Muscle layer of colon (tissue), 2 donors: ENCODE results near the gene CLN6.

ENCODE experiments used
- H3K27ac ChIP-seq: one replicate; pipeline ENCODE4 v1.7.0; 2013; ENCODE audit warnings: low read depth, mild to moderate bottlenecking, low read length, moderate library complexity
- H3K27me3 ChIP-seq, 2 donors: one replicate each; pipeline ENCODE4 v1.7.0; 2013; ENCODE audit warnings: low read length in 2 of 2, mild to moderate bottlenecking in 2 of 2; ENCODE audit not compliant: insufficient read depth in 2 of 2, control insufficient read depth in 1 of 2
- H3K36me3 ChIP-seq: one replicate; pipeline ENCODE4 v1.7.0; 2013; ENCODE audit warnings: mild to moderate bottlenecking, low read length; ENCODE audit not compliant: insufficient read depth
- H3K4me1 ChIP-seq: one replicate; pipeline ENCODE4 v1.7.0; 2013; ENCODE audit warnings: mild to moderate bottlenecking, low read length; ENCODE audit not compliant: insufficient read depth
- H3K4me3 ChIP-seq, 2 donors: one replicate each; pipeline ENCODE4 v1.7.0; 2013; ENCODE audit warnings: low read length in 2 of 2, low read depth in 1 of 2, mild to moderate bottlenecking in 1 of 2, moderate library complexity in 1 of 2
- H3K9ac ChIP-seq: one replicate; pipeline ENCODE4 v1.7.0; 2013; ENCODE audit warnings: low read length
- H3K9me3 ChIP-seq: one replicate; pipeline ENCODE4 v1.7.0; 2013; ENCODE audit warnings: mild to moderate bottlenecking, low read length
- donor health status: abdominal sarcoma.
- donor health status: Adenocarcinoma of cecum.

The CLN6 gene

DNA sequence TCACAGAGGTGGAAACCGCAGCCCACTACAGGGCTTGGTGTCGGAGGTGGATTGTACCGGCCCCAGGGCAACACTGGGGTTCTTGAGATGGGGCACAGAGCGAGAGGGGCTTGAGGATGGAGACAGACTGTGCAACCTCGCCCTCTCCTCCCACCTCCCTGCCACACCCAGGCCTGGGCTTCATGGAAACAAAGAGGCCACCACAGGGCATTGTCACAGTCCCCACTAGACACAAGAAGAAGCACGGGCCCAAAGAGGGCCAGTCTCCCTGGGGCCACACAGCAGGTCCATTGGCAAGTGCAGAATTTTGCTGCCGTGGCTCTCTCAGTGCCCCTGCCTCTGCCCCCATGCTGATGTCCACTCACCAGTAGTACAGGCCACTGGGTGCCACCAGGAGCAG is 20.3 kb downstream of the CLN6 start:
- Histone ChIP-seq H3K4me1 (peaks cover 28% of the 10 kb centered on the region), H3K27ac (no peak overlapping the region), H3K4me3 (no peak overlapping the region), H3K27me3 (no peaks in the 10 kb centered on the region), H3K9me3 (no peaks in the 10 kb centered on the region), H3K36me3 (no peaks in the 10 kb centered on the region), H3K9ac (no peak overlapping the region)

DNA sequence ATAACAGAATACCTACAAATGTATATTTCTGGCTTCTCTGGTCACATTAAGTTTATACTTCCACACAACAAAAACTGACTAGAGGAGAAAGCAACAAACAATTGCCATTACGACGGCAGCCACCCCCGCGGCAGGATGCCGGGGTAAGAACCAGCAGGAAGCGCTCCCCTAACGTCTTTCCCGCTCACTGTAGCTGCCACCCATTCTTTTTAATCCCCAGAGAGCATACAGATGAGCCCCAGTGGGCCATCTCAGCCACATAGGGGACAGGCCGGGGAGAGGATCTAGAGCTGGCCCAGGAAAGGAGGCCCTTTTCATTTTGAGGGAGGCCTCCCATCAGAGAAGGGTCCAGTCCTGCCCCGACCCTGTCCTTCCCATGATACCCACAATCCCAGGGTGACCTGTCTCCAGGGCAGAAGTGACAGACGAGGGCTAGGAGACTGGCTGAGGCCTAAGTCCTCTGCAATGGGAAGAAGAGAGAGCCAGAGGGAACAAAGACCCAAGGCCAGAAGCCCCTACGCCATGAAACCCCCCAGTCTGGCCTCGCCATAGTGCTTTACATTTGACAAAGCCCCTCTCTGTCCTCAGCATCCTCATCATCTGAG is 20.8 kb downstream of the CLN6 start:
- Histone ChIP-seq H3K4me1 (peaks cover 29% of the 10 kb centered on the region), H3K9ac (no peak overlapping the region), H3K36me3 (no peaks in the 10 kb centered on the region), H3K4me3 (no peak overlapping the region), H3K27me3 (no peaks in the 10 kb centered on the region), H3K9me3 (no peaks in the 10 kb centered on the region), H3K27ac (no peak overlapping the region)

- Histone ChIP-seq H3K27me3 (no peaks in the 10 kb centered on the region), H3K4me3 (no peak overlapping the region), H3K9me3 (no peaks in the 10 kb centered on the region), H3K27ac (no peak overlapping the region), H3K9ac (no peak overlapping the region), H3K4me1 (peaks cover 29% of the 10 kb centered on the region), H3K36me3 (no peaks in the 10 kb centered on the region)
These were observed 21.4 kb downstream of the CLN6 start for GRCh38 chr15:68208136-68208535.

GRCh38 chr15:68207176-68207935 is 22.2 kb downstream of the CLN6 start:
- Histone ChIP-seq H3K4me1 (peaks cover 29% of the 10 kb centered on the region), H3K27ac (no peak overlapping the region), H3K4me3 (no peak overlapping the region), H3K9ac (no peak overlapping the region), H3K27me3 (no peaks in the 10 kb centered on the region), H3K9me3 (no peaks in the 10 kb centered on the region), H3K36me3 (no peaks in the 10 kb centered on the region)

- Histone ChIP-seq H3K4me3 (no peak overlapping the region), H3K27me3 (no peaks in the 10 kb centered on the region), H3K4me1 (peaks cover 29% of the 10 kb centered on the region), H3K9ac (no peak overlapping the region), H3K9me3 (no peaks in the 10 kb centered on the region), H3K27ac (no peak overlapping the region), H3K36me3 (no peaks in the 10 kb centered on the region)
These were observed 22.8 kb downstream of the CLN6 start for GRCh38 chr15:68206711-68207151.

DNA sequence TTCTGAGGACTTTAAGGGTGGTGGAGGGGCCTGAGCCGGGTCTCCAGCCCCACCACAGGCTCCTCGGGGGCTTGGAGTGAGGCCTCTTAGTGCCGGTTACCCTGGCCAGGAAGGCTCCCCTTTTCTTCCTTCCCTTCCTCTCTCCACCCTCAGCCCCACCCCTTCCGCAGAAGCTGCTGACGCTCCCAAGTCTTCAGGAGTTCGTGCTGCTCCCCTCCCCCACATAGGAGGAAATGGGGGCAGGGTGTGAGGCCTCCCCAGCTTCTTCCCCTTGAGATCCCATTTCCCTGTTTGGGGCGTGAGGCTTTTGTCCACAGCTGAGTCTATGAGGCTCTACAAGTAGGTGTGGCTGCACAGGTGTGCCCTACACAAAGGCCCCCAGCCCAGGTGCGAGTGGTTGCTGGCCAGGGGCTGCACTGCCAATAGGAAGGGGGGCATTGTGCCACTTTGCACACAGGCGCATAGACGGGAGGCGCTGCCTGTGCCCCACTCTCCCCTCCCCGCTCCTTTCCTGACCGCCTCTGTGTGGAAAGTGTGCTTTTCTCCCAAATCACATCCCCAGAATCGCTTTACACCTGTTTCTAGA is 23.5 kb downstream of the CLN6 start:
- Histone ChIP-seq H3K36me3 (no peaks in the 10 kb centered on the region), H3K9me3 (no peaks in the 10 kb centered on the region), H3K4me3 (no peak overlapping the region), H3K27me3 (no peaks in the 10 kb centered on the region), H3K4me1 (peaks cover 27% of the 10 kb centered on the region), H3K27ac (no peak overlapping the region), H3K9ac (no peak overlapping the region)

- Histone ChIP-seq H3K36me3 (no peaks in the 10 kb centered on the region), H3K9ac (no peak overlapping the region), H3K27ac (no peak overlapping the region), H3K4me3 (peak overlapping the region in 1 of 2 donors; percentile 29), H3K9me3 (no peaks in the 10 kb centered on the region), H3K27me3 (no peaks in the 10 kb centered on the region), H3K4me1 (peaks cover 27% of the 10 kb centered on the region)
These were observed 24.0 kb downstream of the CLN6 start for GRCh38 chr15:68205558-68205944.

DNA sequence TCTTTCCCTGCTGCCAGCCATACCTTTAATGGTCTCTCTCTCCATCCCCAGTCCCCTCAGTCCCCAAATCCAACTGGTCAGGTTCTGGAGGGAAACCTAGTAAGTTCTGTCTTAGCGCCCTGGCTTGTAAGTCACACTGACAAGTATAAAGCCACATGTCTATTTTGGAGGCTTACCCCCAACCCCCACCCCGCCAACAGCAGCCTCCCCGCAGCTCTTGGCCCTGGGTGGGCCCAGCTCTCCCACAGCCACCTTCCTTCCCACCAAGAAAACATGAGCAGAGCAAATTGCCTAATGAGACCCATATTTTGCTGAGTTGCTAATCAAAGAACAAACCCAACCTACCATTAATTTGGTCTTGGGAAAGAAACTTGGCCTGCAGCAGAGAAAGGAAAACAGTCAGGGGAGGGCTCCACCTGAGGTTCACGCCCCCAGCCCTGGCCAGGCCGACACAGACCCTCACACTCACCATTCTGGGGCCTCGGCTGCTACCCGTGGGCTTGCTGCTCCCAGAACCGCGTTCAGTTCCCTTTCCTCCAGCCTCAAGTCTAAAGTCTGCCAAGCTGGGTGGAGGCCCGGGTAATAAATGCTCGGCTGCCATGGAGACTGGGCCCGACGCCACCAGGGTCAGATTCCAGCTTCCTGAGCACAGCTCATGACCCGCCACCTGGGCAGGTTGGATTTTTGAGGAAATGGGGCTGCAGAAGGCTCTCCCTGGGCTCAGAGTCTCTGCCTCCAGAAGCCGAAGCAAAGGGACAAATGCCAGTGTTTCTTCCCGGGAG is 24.6 kb downstream of the CLN6 start, which contains the start of gene CALML4:
Gene CALML4, minus strand, starts transcription at position 557 of the 782 bp plus-strand sequence. Its CDS starts 85 bp downstream, at position 472.
- Histone ChIP-seq H3K9me3 (no peaks in the 10 kb centered on the region), H3K27me3 (no peaks in the 10 kb centered on the region), H3K9ac (no peak within 1 kb of the TSS), H3K4me1 (peaks cover 28% of the 10 kb centered on the region), H3K4me3 (peak within 1 kb of the TSS; percentile 16 to 29), H3K27ac (peak within 1 kb of the TSS; percentile 26), H3K36me3 (no peaks in the 10 kb centered on the region)

GRCh38 chr15:68204361-68204760 is 25.2 kb downstream of the CLN6 start:
- no peak overlapping the region for H3K9ac ChIP-seq

DNA sequence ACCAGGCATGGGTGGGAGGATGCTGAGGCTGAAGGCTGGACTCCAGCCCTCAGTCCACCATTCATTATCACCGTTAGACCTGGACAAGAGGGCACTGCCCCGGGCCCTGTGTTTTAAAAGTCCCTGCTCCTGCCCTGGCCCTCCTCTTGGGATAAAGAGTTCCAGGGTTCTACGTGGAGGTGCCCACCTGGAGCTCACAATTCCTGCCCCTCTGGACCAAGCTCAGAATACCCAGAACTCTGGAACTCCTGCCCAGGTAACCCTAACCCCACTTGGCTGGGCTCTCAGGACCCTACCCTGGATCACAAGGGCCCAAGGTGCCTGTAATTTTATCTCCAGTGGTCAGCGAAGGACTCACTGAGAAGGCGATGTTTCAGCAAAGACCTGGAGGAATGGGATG is 25.6 kb downstream of the CLN6 start:
- no peak overlapping the region for H3K4me3 ChIP-seq
- H3K27me3 ChIP-seq, result no peaks in the 10 kb centered on the region
- H3K9ac ChIP-seq, result no peak overlapping the region
- H3K9me3 ChIP-seq, result no peaks in the 10 kb centered on the region
- peaks cover 30% of the 10 kb centered on the region for H3K4me1 ChIP-seq
- no peaks in the 10 kb centered on the region for H3K36me3 ChIP-seq
- no peak overlapping the region for H3K27ac ChIP-seq

More at GRCh38 chr15:68204361-68204760, 25.2 kb downstream of the CLN6 start:
- peaks cover 30% of the 10 kb centered on the region for H3K4me1 ChIP-seq
- no peak overlapping the region for H3K27ac ChIP-seq
- H3K9me3 ChIP-seq, result no peaks in the 10 kb centered on the region
- no peaks in the 10 kb centered on the region for H3K27me3 ChIP-seq
- H3K36me3 ChIP-seq, result no peaks in the 10 kb centered on the region
- H3K4me3 ChIP-seq, result peak overlapping the region in 1 of 2 donors; percentile 29

GRCh38 chr15:68203486-68203885 is 26.0 kb downstream of the CLN6 start:
- peaks cover 30% of the 10 kb centered on the region for H3K4me1 ChIP-seq
- H3K36me3 ChIP-seq, result no peaks in the 10 kb centered on the region
- no peak overlapping the region for H3K9ac ChIP-seq
- no peaks in the 10 kb centered on the region for H3K27me3 ChIP-seq
- no peak overlapping the region for H3K4me3 ChIP-seq
- H3K9me3 ChIP-seq, result no peaks in the 10 kb centered on the region
- H3K27ac ChIP-seq, result no peak overlapping the region
